Measurements from ENCODE around the gene UIMC1.
"Not testable (repeated sequence)": the region's sequence is repeated elsewhere in the genome, so short reads cannot be mapped to it uniquely, and the experiment has no call there.

The UIMC1 gene

DNA sequence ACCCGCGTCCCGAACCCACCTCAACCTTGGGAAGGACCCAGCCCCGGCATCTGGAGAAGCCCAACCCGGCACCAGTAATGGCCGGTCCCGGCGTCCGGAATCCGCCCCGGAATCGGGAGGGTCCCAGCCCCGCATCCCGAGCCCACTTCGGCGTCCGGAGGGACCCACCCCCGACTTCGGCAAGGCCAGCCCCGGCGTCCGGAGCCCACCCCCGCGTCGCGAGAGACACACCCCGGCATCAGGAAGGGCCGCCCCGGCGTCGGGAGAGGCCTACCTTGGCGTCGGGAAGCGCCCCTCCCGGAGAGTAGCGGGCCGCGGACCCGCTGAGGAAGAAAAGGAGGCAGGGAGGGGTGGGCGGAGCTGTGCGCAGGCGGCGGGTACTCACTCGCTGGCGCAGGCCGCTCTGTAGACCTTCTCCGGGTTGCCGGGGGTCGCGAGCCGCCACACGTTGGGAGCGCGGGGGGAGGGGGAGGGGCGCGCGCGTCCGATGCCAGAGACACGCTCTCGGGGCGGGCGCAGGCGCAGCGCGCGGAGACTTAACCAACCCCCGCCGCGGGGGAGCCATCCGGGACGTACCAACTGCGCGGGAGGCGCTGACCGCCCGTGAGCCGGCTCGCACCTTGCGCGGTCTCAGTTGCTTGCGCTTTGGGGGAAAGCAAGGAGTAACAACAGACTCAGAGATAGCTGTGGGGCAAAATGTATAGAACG, at the start of gene UIMC1:
Gene UIMC1, minus strand, starts transcription at position 515 of the 708 bp plus-strand sequence. CDS start 24,164 bp downstream, outside the sequence.
- DNase-seq, result peak; percentile 71

DNA sequence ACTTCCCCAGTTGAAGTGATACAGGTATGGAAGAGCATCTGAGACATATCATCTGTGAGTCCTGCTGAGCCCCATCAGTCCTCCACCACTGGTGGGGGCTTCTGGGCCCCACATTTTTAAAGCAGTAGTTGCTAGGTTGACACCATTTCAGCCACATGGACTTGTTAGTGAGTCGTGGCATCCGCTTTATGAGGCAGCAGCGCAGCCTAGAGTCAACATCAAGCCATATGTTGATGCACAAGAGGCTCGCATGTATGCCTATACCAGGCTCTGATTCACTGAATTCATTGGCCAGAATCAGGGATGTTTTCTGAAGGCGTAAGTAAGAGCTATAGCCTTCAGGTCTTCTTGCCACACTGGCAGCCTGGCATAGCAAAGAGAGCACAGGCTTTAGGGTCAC, 42.7 kb upstream of the UIMC1 start:
- no peak for DNase-seq

GRCh38 chr5:177048531-177048930, 42.0 kb upstream of the UIMC1 start:
- DNase-seq, result not testable (repeated sequence)

DNA sequence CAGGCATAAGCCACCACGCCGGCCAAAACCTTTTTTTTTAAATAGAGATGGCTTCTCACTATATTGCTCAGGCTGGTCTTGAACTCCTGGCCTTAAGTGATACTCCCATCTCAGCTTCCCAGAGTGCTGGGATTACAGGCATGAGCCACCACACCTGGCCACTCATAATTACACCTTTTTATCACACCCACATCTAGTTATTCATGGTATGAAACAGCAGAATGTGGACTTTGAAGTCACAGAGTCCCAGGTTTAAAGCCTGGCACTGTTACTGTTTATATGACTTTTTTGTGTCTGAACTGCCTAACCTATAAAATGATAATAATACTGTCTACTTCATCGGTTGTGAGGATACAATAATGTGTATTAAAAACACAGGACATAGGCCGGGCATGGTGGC, 39.1 kb upstream of the UIMC1 start:
- DNase-seq, result no peak

DNA sequence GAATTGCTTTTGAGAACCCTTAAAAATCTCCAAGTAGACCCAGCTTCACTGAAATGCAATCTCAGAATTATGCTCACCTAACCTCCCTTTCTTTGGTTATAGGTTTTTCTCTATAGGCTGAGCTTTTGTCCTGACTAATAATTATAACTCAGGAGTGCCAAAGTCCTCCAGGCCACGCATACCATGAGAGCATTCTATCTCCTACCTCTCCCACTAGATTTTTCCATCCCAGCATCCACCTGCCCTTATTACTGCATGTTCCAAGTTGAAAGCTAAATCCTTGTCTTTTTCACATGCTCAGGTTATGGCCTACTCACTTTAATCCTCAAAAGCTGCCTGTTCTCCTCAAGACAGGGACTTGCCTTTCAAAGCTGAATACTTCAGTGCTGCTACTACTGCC, 38.1 kb upstream of the UIMC1 start:
- no peak for DNase-seq

DNA sequence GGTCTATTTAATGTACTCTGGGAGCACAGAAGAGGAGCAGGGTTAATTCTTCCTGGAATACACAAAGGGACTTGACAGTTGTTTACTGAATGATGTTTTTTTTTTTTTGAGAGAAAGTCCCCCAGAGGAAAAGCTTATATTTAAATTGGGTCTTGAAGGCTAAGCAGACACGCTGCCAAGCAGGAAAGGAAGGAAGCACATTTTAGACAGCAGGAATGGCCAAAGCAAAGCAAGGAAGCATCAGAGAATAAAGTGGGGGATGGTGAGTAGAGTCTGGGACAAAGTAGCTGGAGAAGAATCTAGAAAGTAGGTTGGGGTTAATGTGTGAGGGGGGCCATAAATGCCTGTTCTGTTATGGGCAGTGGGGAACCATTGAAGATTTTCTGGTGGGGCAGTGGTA, 37.4 kb upstream of the UIMC1 start:
- no peak for DNase-seq

- no peak for DNase-seq
Observed at GRCh38 chr5:177043114-177043513, 36.5 kb upstream of the UIMC1 start.

DNA sequence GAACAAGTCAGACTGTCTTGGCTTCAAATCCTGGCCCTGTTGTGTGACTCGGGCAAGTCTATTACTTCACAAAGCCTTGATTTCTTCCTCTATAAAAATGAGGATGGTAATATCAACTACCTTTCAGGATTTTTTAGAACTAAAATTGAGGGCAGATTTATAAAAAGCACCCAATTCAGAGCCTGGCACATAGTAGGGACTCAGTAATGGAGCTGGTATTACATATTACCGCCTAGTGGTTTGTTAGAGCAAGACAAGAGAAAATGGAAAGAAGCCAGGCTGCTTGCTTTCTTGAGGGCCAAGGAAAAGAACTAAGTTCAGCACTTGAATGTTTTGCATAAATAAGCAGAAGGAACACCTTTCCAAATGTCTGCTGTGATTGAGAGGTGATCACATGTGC, 35.4 kb upstream of the UIMC1 start:
- DNase-seq, result no peak

DNA sequence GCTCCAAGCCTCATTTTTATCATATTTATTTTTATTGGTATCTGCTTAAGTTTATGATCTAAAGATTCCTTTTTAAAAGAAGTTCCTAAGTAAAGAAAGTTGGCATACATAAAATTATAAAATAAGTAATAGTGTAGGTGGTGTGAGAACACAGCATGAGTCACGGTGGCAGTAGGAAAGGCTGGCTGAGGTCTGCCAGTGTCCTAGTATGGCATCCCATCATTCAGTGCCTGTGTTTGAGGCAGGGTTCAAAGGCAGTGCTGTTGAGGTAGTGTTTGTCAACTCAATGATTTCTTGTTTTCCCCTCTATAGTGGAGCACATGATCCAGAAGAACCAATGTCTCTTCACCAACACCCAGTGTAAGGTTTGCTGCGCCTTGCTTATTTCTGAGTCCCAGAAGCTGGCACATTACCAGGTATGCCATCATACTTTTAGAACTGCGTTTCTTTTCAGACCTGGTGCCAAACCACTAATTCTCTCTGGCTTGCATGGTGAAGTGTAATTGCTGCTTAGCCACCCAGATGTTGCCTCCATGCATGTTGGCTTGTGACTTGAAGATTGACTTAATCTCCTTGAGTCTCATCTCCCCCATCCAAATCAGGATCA, 34.3 kb upstream of the UIMC1 start:
- DNase-seq, result no peak

DNA sequence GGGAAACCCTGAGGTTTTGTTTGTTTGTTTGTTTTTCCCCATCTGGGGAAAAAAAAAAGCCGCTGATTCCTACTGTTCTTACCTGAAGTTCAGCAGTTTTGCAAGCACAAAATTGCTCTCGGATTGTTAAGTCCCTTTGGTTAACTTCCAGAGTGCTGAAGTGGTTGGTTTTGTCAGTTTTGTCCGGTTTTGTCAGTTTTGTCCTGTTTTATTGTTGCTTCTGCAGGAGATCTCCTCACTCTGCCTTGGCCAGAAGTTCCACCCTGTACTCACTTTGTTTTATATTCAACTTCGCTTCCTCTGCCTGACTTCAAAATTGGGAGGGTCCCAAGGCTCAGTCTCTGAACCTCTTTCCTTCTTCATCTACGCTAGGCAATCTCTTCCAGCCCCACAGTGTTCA, 30.3 kb upstream of the UIMC1 start:
- DNase-seq, result no peak

DNA sequence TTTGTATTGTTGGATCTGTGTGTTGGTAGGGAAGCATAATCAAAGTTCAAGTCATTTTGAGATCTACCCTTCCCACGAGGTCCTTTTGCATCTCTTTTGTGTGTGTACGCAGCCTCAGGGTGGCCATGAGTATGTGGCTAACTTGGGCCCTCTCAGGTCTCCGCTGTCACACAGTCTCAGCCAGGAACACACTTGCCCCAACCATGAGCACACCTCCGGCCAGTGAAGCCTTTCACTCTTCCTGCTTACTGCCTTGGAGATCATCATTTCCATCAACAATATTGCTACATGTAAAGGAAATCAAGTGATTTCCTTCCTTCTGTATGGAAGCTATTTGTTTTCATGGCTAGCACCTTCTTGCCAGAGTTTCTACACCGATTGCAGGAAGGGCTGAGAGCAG, 29.9 kb upstream of the UIMC1 start:
- no peak for DNase-seq

- peak; percentile 28 for DNase-seq
Observed at GRCh38 chr5:177035976-177036375, 29.4 kb upstream of the UIMC1 start.

- no peak for DNase-seq
Observed at GRCh38 chr5:177029498-177029897, 22.9 kb upstream of the UIMC1 start.

DNA sequence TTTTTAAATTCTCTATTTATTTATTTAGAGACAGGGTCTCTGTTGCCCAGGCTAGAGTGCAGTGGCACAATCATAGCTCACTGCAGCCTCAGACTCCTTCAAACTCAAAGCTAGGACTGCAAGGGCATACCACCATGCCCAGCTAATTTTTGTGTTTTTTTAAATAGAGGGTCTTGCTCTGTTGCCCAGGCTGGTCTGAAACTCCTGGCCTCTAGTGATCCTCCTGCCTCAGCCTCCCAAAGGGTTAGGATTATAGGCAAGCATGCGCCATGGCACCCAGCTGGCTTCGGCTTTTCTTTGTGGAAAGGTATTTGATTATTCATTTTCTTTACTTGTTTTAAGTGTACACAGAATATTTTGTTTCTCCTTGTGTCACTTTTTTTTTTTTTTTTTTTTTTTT, 21.1 kb upstream of the UIMC1 start:
- no peak for DNase-seq

- DNase-seq, result no peak
Observed at GRCh38 chr5:177025101-177025601, 18.6 kb upstream of the UIMC1 start.

GRCh38 chr5:177024559-177024958, 18.0 kb upstream of the UIMC1 start:
- DNase-seq, result no peak

DNA sequence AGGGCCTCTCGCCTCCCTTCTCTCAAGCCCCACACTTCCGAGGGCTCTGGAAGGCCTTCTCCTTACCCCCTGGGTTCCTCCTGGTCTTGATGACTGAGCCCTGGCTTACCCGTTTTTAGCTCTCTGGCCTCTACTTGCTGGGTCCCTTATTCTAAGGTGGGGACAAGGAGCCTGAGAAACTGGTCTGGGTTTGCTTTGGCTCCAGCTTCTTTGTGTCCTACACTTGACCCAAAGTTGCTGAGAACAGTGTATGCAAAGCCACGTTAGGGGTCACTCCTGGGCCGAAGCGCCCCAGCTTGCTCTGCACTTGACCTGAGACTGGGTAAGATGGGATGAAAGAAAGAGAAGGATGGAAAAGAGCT, 16.7 kb upstream of the UIMC1 start:
- no peak for DNase-seq

DNA sequence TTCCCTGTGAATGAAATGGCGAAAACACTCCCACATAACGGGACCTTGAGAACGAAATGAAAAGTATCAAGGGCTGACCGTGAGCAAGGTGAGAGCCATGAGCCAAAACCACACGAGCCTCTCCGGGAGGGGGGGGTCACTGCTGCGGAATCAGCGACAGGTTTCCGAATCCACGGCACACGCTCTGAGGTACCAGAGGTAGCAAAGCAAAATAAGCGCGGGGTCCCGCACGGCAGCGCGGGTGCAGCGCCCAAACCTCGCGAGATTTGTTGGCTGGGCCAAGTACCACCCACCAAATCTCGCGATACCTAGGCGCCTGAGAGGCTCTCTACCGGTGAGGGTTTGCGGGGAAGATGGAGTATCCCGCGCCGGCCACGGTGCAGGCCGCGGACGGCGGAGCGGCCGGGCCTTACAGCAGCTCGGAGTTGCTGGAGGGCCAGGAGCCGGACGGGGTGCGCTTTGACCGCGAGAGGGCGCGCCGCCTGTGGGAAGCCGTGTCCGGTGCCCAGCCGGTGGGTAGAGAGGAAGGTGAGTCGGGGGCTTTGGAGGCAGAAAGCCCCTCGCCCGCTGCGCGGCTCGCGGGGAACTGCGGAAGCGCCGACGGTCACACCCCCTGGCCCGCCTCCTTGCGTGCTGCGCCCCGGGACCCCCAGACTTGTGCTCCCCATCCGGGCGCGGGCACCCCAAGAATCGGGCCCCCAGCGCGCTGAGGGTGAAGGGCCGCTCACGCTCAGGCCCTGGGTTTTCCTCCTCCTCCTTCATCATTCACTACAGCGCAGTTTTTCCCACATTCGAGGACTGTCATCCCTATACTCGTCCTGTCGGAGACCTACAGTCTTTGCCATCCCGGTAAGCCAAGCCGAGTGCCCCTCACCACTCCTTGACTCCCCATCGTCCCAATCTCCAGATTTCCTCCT, 16.1 kb upstream of the UIMC1 start, which contains the start of gene ZNF346:
Gene ZNF346, plus strand, starts transcription at position 311 of the 917 bp plus-strand sequence. Its CDS starts 43 bp downstream, at position 354.
- DNase-seq, result peak; percentile 80

DNA sequence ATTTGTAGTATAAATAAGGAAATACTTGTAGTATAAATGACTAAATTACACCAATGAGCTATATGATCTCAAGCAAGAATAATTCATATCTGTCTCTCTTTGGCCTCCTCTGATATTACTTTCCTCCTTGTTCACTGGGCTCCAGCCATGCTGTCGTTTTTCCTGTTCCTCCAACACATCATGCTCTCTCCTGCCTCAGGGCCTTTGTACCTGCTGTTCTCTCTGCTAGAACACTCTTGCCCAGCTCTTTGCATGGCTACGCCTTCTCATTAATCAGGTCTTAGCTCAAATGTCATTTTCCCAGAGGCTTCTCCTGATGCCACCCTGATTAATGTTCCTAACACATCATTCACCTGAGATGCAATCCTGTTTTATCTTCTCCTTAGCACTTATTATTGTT, 13.5 kb upstream of the UIMC1 start:
- no peak for DNase-seq

DNA sequence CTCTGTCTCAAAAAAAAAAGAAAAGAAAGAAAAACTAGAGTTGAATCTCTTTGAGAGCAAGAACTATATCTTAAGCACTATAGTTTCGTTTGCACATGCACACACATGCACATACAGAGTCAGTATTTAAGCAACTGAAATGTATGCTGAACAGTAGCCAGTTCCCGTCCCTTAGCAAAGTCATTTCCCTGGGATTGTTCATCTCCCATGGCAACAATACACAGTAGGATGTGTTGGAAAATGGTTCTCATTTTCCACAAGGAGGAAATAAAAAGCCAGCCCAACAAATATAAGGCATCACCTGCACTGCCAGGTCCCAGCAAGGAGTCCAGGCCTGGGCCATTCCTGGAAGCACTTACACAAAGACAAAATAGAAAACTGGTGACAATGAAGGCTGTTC, 11.8 kb upstream of the UIMC1 start:
- DNase-seq, result no peak

DNA sequence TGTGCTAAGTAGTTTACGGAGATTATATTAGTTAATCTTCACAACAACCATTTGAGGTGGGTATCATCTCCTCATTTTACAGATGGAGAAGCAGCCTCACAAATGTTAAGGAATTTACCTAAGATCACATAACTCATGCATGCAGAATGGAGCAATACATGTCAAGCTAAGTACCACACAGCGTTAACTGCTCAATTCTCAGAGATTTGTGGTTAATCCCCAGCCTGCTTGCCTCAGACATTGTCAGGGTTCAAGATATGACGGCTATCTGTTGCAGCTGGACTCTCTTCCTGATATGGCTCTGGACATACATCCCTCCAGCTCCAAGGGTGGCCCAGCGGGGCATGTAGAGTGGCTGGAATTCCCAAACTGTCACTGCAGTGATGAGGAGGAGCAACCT, 8.6 kb upstream of the UIMC1 start:
- no peak for DNase-seq

GRCh38 chr5:177010153-177010552, 3.6 kb upstream of the UIMC1 start:
- no peak for DNase-seq

- DNase-seq, result no peak
Observed at GRCh38 chr5:177008716-177009115, 2.1 kb upstream of the UIMC1 start.

All from NCI-H2171 treated with DMSO at 0.1 percent for 48 hours (cell line).